Fibroblast of skin of back (primary cell): Measurements from ENCODE around the gene CIB2.
A peak's percentile ranks its signal among the peaks of the same experiment; 100 is the strongest.

Source experiments
- DNase-seq: peaks from one replicate; pipeline ENCODE4 v3.0.0-alpha.2; 2013

CIB2 gene

GRCh38 chr15:78083186-78083585 lies 48.1 kb downstream of the CIB2 start:
- DNase-seq = no peak

GRCh38 chr15:78082743-78083110 lies 48.5 kb downstream of the CIB2 start:
- no peak for DNase-seq

- DNase-seq = no peak
Measured at GRCh38 chr15:78082106-78082742, 49.0 kb downstream of the CIB2 start.

GRCh38 chr15:78080088-78080460 lies 51.2 kb downstream of the CIB2 start:
- DNase-seq = no peak

GRCh38 chr15:78079298-78080087 lies 51.8 kb downstream of the CIB2 start:
- no peak for DNase-seq

- no peak for DNase-seq
Measured at GRCh38 chr15:78077871-78078210, 53.4 kb downstream of the CIB2 start.

GRCh38 chr15:78077053-78077870 lies 54.0 kb downstream of the CIB2 start, which contains the start of gene TBC1D2B:
Gene TBC1D2B, minus strand, starts transcription at chr15:78077711. Its CDS starts 59 bp downstream, at chr15:78077652.
- peak; percentile 66 for DNase-seq

- DNase-seq = no peak
Measured at GRCh38 chr15:78076231-78077052, 54.8 kb downstream of the CIB2 start.

- DNase-seq = peak; percentile 97
Measured at GRCh38 chr15:78075490-78076230, 55.6 kb downstream of the CIB2 start.

- DNase-seq = no peak
Measured at GRCh38 chr15:78073046-78073787, 58.0 kb downstream of the CIB2 start.

GRCh38 chr15:78072080-78072892 lies 59.0 kb downstream of the CIB2 start:
- peak; percentile 79 for DNase-seq

GRCh38 chr15:78071383-78071782 lies 59.9 kb downstream of the CIB2 start:
- DNase-seq = no peak

GRCh38 chr15:78070049-78070700 lies 61.1 kb downstream of the CIB2 start:
- no peak for DNase-seq

- DNase-seq = no peak
Measured at GRCh38 chr15:78069462-78070029, 61.7 kb downstream of the CIB2 start.

- DNase-seq = no peak
Measured at GRCh38 chr15:78069052-78069414, 62.2 kb downstream of the CIB2 start.

GRCh38 chr15:78067328-78068228 lies 63.7 kb downstream of the CIB2 start:
- no peak for DNase-seq

GRCh38 chr15:78065973-78066946 lies 65.0 kb downstream of the CIB2 start:
- DNase-seq = no peak
